NCI-H748 (cell line): ENCODE data around the gene BTBD9.

ENCODE experiments used
- DNase-seq: peaks from one replicate; lab custom pipeline; 2025; ENCODE audit not compliant: unreplicated experiment; lab: John Stamatoyannopoulos, UW

Gene BTBD9

GRCh38 chr6:38438097-38438496 lies 201.6 kb downstream of the BTBD9 start:
- DNase-seq, result no peak

GRCh38 chr6:38436726-38437465 lies 202.8 kb downstream of the BTBD9 start:
- DNase-seq, result peak; percentile 24

GRCh38 chr6:38435330-38435729 lies 204.4 kb downstream of the BTBD9 start:
- no peak for DNase-seq

- DNase-seq, result no peak
These were observed 205.7 kb downstream of the BTBD9 start for GRCh38 chr6:38434051-38434450.

- DNase-seq, result no peak
These were observed 207.2 kb downstream of the BTBD9 start for GRCh38 chr6:38432479-38432878.

- DNase-seq, result no peak
These were observed 207.7 kb downstream of the BTBD9 start for GRCh38 chr6:38432079-38432478.

GRCh38 chr6:38429546-38429945 lies 210.2 kb downstream of the BTBD9 start:
- DNase-seq, result no peak

GRCh38 chr6:38427492-38428210 lies 212.1 kb downstream of the BTBD9 start:
- DNase-seq, result peak; percentile 85

- DNase-seq, result peak; percentile 23
These were observed 213.8 kb downstream of the BTBD9 start for GRCh38 chr6:38425788-38426488.

- no peak for DNase-seq
These were observed 216.0 kb downstream of the BTBD9 start for GRCh38 chr6:38423746-38424145.

GRCh38 chr6:38420207-38420606 lies 219.5 kb downstream of the BTBD9 start:
- no peak for DNase-seq

- DNase-seq, result no peak
These were observed 222.2 kb downstream of the BTBD9 start for GRCh38 chr6:38417521-38417920.

- DNase-seq, result no peak
These were observed 224.3 kb downstream of the BTBD9 start for GRCh38 chr6:38415231-38416005.

- DNase-seq, result no peak
These were observed 226.5 kb downstream of the BTBD9 start for GRCh38 chr6:38413102-38413800.

- DNase-seq, result no peak
These were observed 232.5 kb downstream of the BTBD9 start for GRCh38 chr6:38407192-38407591.

GRCh38 chr6:38406096-38406495 lies 233.6 kb downstream of the BTBD9 start:
- no peak for DNase-seq

GRCh38 chr6:38404900-38405556 lies 234.7 kb downstream of the BTBD9 start:
- DNase-seq, result no peak

GRCh38 chr6:38404355-38404754 lies 235.4 kb downstream of the BTBD9 start:
- DNase-seq, result peak; percentile 87

- no peak for DNase-seq
These were observed 236.2 kb downstream of the BTBD9 start for GRCh38 chr6:38403548-38403947.

GRCh38 chr6:38400764-38401163 lies 239.0 kb downstream of the BTBD9 start:
- DNase-seq, result no peak
